CD8-positive, alpha-beta memory T cell (primary cell): ENCODE data around the gene GRID1. TPM values are rescaled to one million over a fixed set of nuclear protein-coding genes. Genes with fewer than 3 reads are reported as not detected.

Source experiments
- CTCF ChIA-PET: fragments of 350-600 bp; sonication (Branson Sonifier 250); formaldehyde crosslinking; loops from one replicate; lab custom pipeline; 2021; ENCODE audit warnings: antibody characterized with exemption; lab: Charles Lee
- POLR2A ChIA-PET: fragments of 350-600 bp; sonication (Branson Sonifier 250); formaldehyde crosslinking; loops from one replicate; lab custom pipeline; 2021; ENCODE audit warnings: antibody characterized with exemption; lab: Charles Lee
- DNase-seq, 5 donors: peaks; one replicate each; pipeline versions ENCODE4 v3.0.0 to v3.0.0-alpha.2; 2020 to 2022; ENCODE audit warnings: mixed read lengths in 1 of 5
- H3K27ac ChIP-seq: one replicate; pipeline ENCODE4 v1.7.0; 2013; ENCODE audit warnings: low read depth, mild to moderate bottlenecking, low read length, moderate library complexity
- H3K27me3 ChIP-seq: 2 replicates; pipeline ENCODE4 v1.7.0; 2013; ENCODE audit warnings: low read length, mild to moderate bottlenecking; ENCODE audit not compliant: insufficient read depth, poor library complexity, severe bottlenecking
- H3K36me3 ChIP-seq: 2 replicates; pipeline ENCODE4 v1.7.0; 2013; ENCODE audit warnings: mild to moderate bottlenecking, low read length, moderate library complexity; ENCODE audit not compliant: insufficient read depth
- H3K4me1 ChIP-seq: 2 replicates; pipeline ENCODE4 v1.7.0; 2013; ENCODE audit warnings: mild to moderate bottlenecking, low read length, moderate library complexity; ENCODE audit not compliant: insufficient read depth
- H3K4me3 ChIP-seq: 2 replicates; pipeline ENCODE4 v1.7.0; 2013; ENCODE audit warnings: mild to moderate bottlenecking, low read length
- H3K9me3 ChIP-seq: 2 replicates; pipeline ENCODE4 v1.7.0; 2013; ENCODE audit warnings: mild to moderate bottlenecking, low read length
- H3K27ac Mint-ChIP-seq, 8 donors: one replicate each; pipeline ENCODE4 v1.8.0; 2020 to 2021; ENCODE audit warnings: mixed read lengths in 8 of 8, mild to moderate bottlenecking in 6 of 8, inconsistent platforms in 3 of 8, moderate library complexity in 3 of 8
- H3K27me3 Mint-ChIP-seq, 2 donors: one replicate each; pipeline ENCODE4 v1.8.0; 2020 to 2021; ENCODE audit warnings: mixed read lengths in 2 of 2, mild to moderate bottlenecking in 1 of 2, moderate library complexity in 1 of 2
- H3K36me3 Mint-ChIP-seq, 3 donors: one replicate each; pipeline ENCODE4 v1.8.0; 2020 to 2021; ENCODE audit warnings: mixed read lengths in 3 of 3, inconsistent platforms in 1 of 3, mild to moderate bottlenecking in 1 of 3
- H3K4me1 Mint-ChIP-seq, 3 donors: one replicate each; pipeline ENCODE4 v1.8.0; 2020 to 2021; ENCODE audit warnings: mixed read lengths in 3 of 3, inconsistent platforms in 1 of 3, mild to moderate bottlenecking in 1 of 3
- H3K4me3 Mint-ChIP-seq, 7 donors: one replicate each; pipeline ENCODE4 v1.8.0; 2020 to 2021; ENCODE audit warnings: mixed read lengths in 7 of 7, mild to moderate bottlenecking in 6 of 7, moderate library complexity in 4 of 7, inconsistent platforms in 2 of 7
- H3K9me3 Mint-ChIP-seq, 5 donors: one replicate each; pipeline ENCODE4 v1.8.0; 2020 to 2022; ENCODE audit warnings: mixed read lengths in 5 of 5, mild to moderate bottlenecking in 3 of 5, moderate library complexity in 2 of 5, inconsistent platforms in 1 of 5
- polyA plus RNA-seq: library from polyadenylated mRNA; unstranded; fragments of 300-500 nt; fragmentation: Illumina TruSeq; gene quantifications from one replicate; pipeline ENCODE4 v1.2.3, GENCODE V29; 2021
- total RNA-seq, 2 experiments: library from RNA; stranded (reverse); gene quantifications; one replicate each; pipeline ENCODE4 v1.2.3, GENCODE V29; 2021

Gene GRID1
- total and polyA plus RNA-seq, 3 experiments from 2014 or later = not detected

GRCh38 chr10:86334488-86335085 lies 32.0 kb downstream of the GRID1 start:
- CTCF ChIA-PET = no interaction called here
- Mint-ChIP-seq H3K4me3 (no peak overlapping the region), H3K4me1 (no peaks in the 10 kb centered on the region), H3K27ac (no peak overlapping the region), H3K9me3 (no peaks in the 10 kb centered on the region), H3K36me3 (no peaks in the 10 kb centered on the region), H3K27me3 (peaks cover 8 to 29% of the 10 kb centered on the region in 2 donors)
- no peaks in the 10 kb centered on the region for H3K36me3 ChIP-seq
- no peaks in the 10 kb centered on the region for H3K9me3 ChIP-seq
- H3K4me3 ChIP-seq = no peak overlapping the region
- no peaks in the 10 kb centered on the region for H3K27me3 ChIP-seq
- POLR2A ChIA-PET = no interaction called here
- H3K4me1 ChIP-seq = no peaks in the 10 kb centered on the region
- no peak overlapping the region for H3K27ac ChIP-seq
- peak in 1 of 5 donors; percentile 26 for DNase-seq

- H3K4me3 Mint-ChIP-seq = no peak overlapping the region
- ChIA-PET CTCF (no interaction called here), POLR2A (no interaction called here)
- peaks cover 8 to 30% of the 10 kb centered on the region in 2 donors for H3K27me3 Mint-ChIP-seq
- H3K4me1 Mint-ChIP-seq = no peaks in the 10 kb centered on the region
- Histone ChIP-seq H3K4me1 (no peaks in the 10 kb centered on the region), H3K4me3 (no peak overlapping the region), H3K27me3 (no peaks in the 10 kb centered on the region), H3K9me3 (no peaks in the 10 kb centered on the region), H3K36me3 (no peaks in the 10 kb centered on the region), H3K27ac (no peak overlapping the region)
- no peaks in the 10 kb centered on the region for H3K9me3 Mint-ChIP-seq
- no peak overlapping the region for H3K27ac Mint-ChIP-seq
- DNase-seq = peak in 1 of 5 donors; percentile 6
- no peaks in the 10 kb centered on the region for H3K36me3 Mint-ChIP-seq
Observed at GRCh38 chr10:86333826-86334487, 32.6 kb downstream of the GRID1 start.

- Mint-ChIP-seq H3K4me1 (no peaks in the 10 kb centered on the region), H3K4me3 (no peak overlapping the region), H3K27me3 (peaks cover 4 to 27% of the 10 kb centered on the region in 2 donors), H3K27ac (no peak overlapping the region), H3K9me3 (no peaks in the 10 kb centered on the region), H3K36me3 (no peaks in the 10 kb centered on the region)
- no peaks in the 10 kb centered on the region for H3K4me1 ChIP-seq
- no peaks in the 10 kb centered on the region for H3K27me3 ChIP-seq
- H3K4me3 ChIP-seq = no peak overlapping the region
- H3K27ac ChIP-seq = no peak overlapping the region
- no peaks in the 10 kb centered on the region for H3K9me3 ChIP-seq
- H3K36me3 ChIP-seq = no peaks in the 10 kb centered on the region
- ChIA-PET POLR2A (no interaction called here), CTCF (no interaction called here)
- DNase-seq = peak in 1 of 5 donors; percentile 15
Observed at GRCh38 chr10:86331861-86332260, 34.7 kb downstream of the GRID1 start.

- H3K9me3 Mint-ChIP-seq = peaks cover 0 to 3% (median 0%) of the 10 kb centered on the region in 5 donors
- POLR2A ChIA-PET = no interaction called here
- no peaks in the 10 kb centered on the region for H3K4me1 ChIP-seq
- H3K27me3 ChIP-seq = no peaks in the 10 kb centered on the region
- no peaks in the 10 kb centered on the region for H3K9me3 ChIP-seq
- no peak overlapping the region for H3K4me3 Mint-ChIP-seq
- H3K36me3 ChIP-seq = no peaks in the 10 kb centered on the region
- no peaks in the 10 kb centered on the region for H3K4me1 Mint-ChIP-seq
- peak in 1 of 5 donors; percentile 23 for DNase-seq
- no peaks in the 10 kb centered on the region for H3K36me3 Mint-ChIP-seq
- CTCF ChIA-PET = no interaction called here
- no peak overlapping the region for H3K27ac Mint-ChIP-seq
- peaks cover 6 to 27% of the 10 kb centered on the region in 2 donors for H3K27me3 Mint-ChIP-seq
- H3K27ac ChIP-seq = no peak overlapping the region
- H3K4me3 ChIP-seq = no peak overlapping the region
Observed at GRCh38 chr10:86330778-86331763, 35.5 kb downstream of the GRID1 start.

GRCh38 chr10:86329896-86330680 lies 36.5 kb downstream of the GRID1 start:
- Histone ChIP-seq H3K27me3 (no peaks in the 10 kb centered on the region), H3K27ac (no peak overlapping the region), H3K4me3 (no peak overlapping the region), H3K4me1 (no peaks in the 10 kb centered on the region), H3K36me3 (no peaks in the 10 kb centered on the region), H3K9me3 (no peaks in the 10 kb centered on the region)
- no peaks in the 10 kb centered on the region for H3K36me3 Mint-ChIP-seq
- H3K27me3 Mint-ChIP-seq = peaks cover 6 to 25% of the 10 kb centered on the region in 2 donors
- DNase-seq = peak in 1 of 5 donors; percentile 27
- ChIA-PET POLR2A (no interaction called here), CTCF (no interaction called here)
- H3K9me3 Mint-ChIP-seq = peaks cover 0 to 3% (median 0%) of the 10 kb centered on the region in 5 donors
- no peak overlapping the region for H3K4me3 Mint-ChIP-seq
- H3K4me1 Mint-ChIP-seq = no peaks in the 10 kb centered on the region
- H3K27ac Mint-ChIP-seq = no peak overlapping the region

GRCh38 chr10:86329093-86329710 lies 37.4 kb downstream of the GRID1 start:
- Mint-ChIP-seq H3K4me3 (no peak overlapping the region), H3K9me3 (peaks cover 0 to 3% (median 0%) of the 10 kb centered on the region in 5 donors), H3K36me3 (no peaks in the 10 kb centered on the region), H3K27me3 (peaks cover 6 to 24% of the 10 kb centered on the region in 2 donors), H3K4me1 (no peaks in the 10 kb centered on the region), H3K27ac (no peak overlapping the region)
- Histone ChIP-seq H3K4me3 (no peak overlapping the region), H3K27ac (no peak overlapping the region), H3K27me3 (no peaks in the 10 kb centered on the region), H3K4me1 (no peaks in the 10 kb centered on the region), H3K9me3 (no peaks in the 10 kb centered on the region), H3K36me3 (no peaks in the 10 kb centered on the region)
- POLR2A ChIA-PET = no interaction called here
- CTCF ChIA-PET = no interaction called here
- peak in 1 of 5 donors; percentile 15 for DNase-seq

- Mint-ChIP-seq H3K36me3 (no peaks in the 10 kb centered on the region), H3K4me3 (no peak overlapping the region), H3K9me3 (peaks cover 0 to 3% (median 0%) of the 10 kb centered on the region in 5 donors), H3K27ac (no peak overlapping the region), H3K27me3 (peaks cover 6 to 23% of the 10 kb centered on the region in 2 donors), H3K4me1 (no peaks in the 10 kb centered on the region)
- DNase-seq = no peak
- Histone ChIP-seq H3K36me3 (no peaks in the 10 kb centered on the region), H3K4me3 (no peak overlapping the region), H3K9me3 (no peaks in the 10 kb centered on the region), H3K4me1 (no peaks in the 10 kb centered on the region), H3K27ac (no peak overlapping the region), H3K27me3 (no peaks in the 10 kb centered on the region)
- ChIA-PET POLR2A (no interaction called here), CTCF (no interaction called here)
Observed at GRCh38 chr10:86327954-86328725, 38.5 kb downstream of the GRID1 start.
